Naive thymus-derived CD8-positive, alpha-beta T cell (primary cell): ENCODE results near the gene UNC5B. TPM values are rescaled to one million over a fixed set of nuclear protein-coding genes. Genes with fewer than 3 reads are reported as not detected.
A peak's percentile ranks its signal among the peaks of the same experiment; 100 is the strongest.

Experiments used
- ATAC-seq, 2 donors: fragments of 150-1000 bp; cut with Tn5 transposase in 1 of 2; sonication (Bioruptor Pico), chemical (Tn5 transposase) in 1 of 2; 1 replicate in 1 of 2; 2 replicates in 1 of 2; pipeline ENCODE4 v1.10.0; 2021; ENCODE audit warnings: mild to moderate bottlenecking in 2 of 2, moderate library complexity in 2 of 2
- POLR2A ChIA-PET: fragments of 350-600 bp; sonication (Branson Sonifier 250); formaldehyde crosslinking; loops from one replicate; lab custom pipeline; 2021; ENCODE audit warnings: antibody characterized with exemption; lab: Charles Lee
- DNase-seq, 10 donors: peaks; one replicate each; pipeline versions ENCODE4 v3.0.0 to v3.0.0-alpha.2; 2020 to 2022
- H3K27ac Mint-ChIP-seq, 10 donors: one replicate each; pipeline ENCODE4 v1.8.0; 2020 to 2022; ENCODE audit warnings: mild to moderate bottlenecking in 10 of 10, mixed read lengths in 10 of 10, moderate library complexity in 4 of 10, inconsistent platforms in 1 of 10
- H3K27me3 Mint-ChIP-seq, 5 donors: one replicate each; pipeline ENCODE4 v1.8.0; 2021 to 2022; ENCODE audit warnings: mixed read lengths in 5 of 5
- H3K36me3 Mint-ChIP-seq, 3 donors: one replicate each; pipeline ENCODE4 v1.8.0; 2020 to 2022; ENCODE audit warnings: mixed read lengths in 3 of 3, mild to moderate bottlenecking in 2 of 3, inconsistent platforms in 1 of 3
- H3K4me1 Mint-ChIP-seq, 4 donors: one replicate each; pipeline ENCODE4 v1.8.0; 2021 to 2022; ENCODE audit warnings: mixed read lengths in 4 of 4
- H3K4me3 Mint-ChIP-seq, 10 donors: one replicate each; pipeline ENCODE4 v1.8.0; 2020 to 2022; ENCODE audit warnings: mild to moderate bottlenecking in 10 of 10, mixed read lengths in 10 of 10, moderate library complexity in 6 of 10, inconsistent platforms in 1 of 10
- H3K9me3 Mint-ChIP-seq, 9 donors: one replicate each; pipeline ENCODE4 v1.8.0; 2020 to 2022; ENCODE audit warnings: mixed read lengths in 9 of 9, mild to moderate bottlenecking in 3 of 9, inconsistent platforms in 1 of 9, moderate library complexity in 1 of 9
- polyA plus RNA-seq, 3 donors: library from polyadenylated mRNA; unstranded; fragments of 300-500 nt; fragmentation: Illumina TruSeq; gene quantifications; one replicate each; pipeline ENCODE4 v1.2.3, GENCODE V29; 2021
- total RNA-seq, 8 experiments: library from RNA in 2 of 8; stranded (reverse) in 2 of 8; gene quantifications; one replicate each; pipeline ENCODE4 v1.2.3 and lab custom pipeline; 2021 to 2026

Gene UNC5B
- total and polyA plus RNA-seq, 5 experiments from 2014 or later = 0.03 TPM; not detected in 4

GRCh38 chr10:71316056-71316785 is 103.9 kb downstream of the UNC5B start:
- peaks cover 0 to 15% (median 11%) of the 10 kb centered on the region in 5 donors for H3K27me3 Mint-ChIP-seq
- no peak overlapping the region for H3K4me3 Mint-ChIP-seq
- ATAC-seq (no peak), DNase-seq (no peak)
- H3K9me3 Mint-ChIP-seq = no peaks in the 10 kb centered on the region
- no peaks in the 10 kb centered on the region for H3K36me3 Mint-ChIP-seq
- peak overlapping the region in 3 of 10 donors; percentile 6 to 81 (median 52) for H3K27ac Mint-ChIP-seq
- POLR2A ChIA-PET = interaction anchor here (1.4 kb wide), 1 partner anchor 254 kb away, joined by 4 read pairs; no protein-coding TSS in a partner anchor
- H3K4me1 Mint-ChIP-seq = peaks cover 10 to 34% (median 25%) of the 10 kb centered on the region in 4 donors

- ATAC-seq = no peak
- Mint-ChIP-seq H3K9me3 (no peaks in the 10 kb centered on the region), H3K4me3 (no peak overlapping the region), H3K4me1 (peaks cover 10 to 38% (median 25%) of the 10 kb centered on the region in 4 donors), H3K27me3 (peaks cover 0 to 15% (median 11%) of the 10 kb centered on the region in 5 donors), H3K36me3 (no peaks in the 10 kb centered on the region), H3K27ac (peak overlapping the region in 3 of 10 donors; percentile 6 to 81 (median 52))
- POLR2A ChIA-PET = no interaction called here
- no peak for DNase-seq
These were observed 104.4 kb downstream of the UNC5B start for GRCh38 chr10:71316786-71317160.

- Mint-ChIP-seq H3K4me1 (peaks cover 15 to 41% (median 28%) of the 10 kb centered on the region in 4 donors), H3K27ac (peak overlapping the region in 3 of 10 donors; percentile 22 to 86 (median 69)), H3K27me3 (peaks cover 0 to 12% (median 9%) of the 10 kb centered on the region in 5 donors), H3K9me3 (no peaks in the 10 kb centered on the region), H3K36me3 (peaks cover 0 to 2% (median 0%) of the 10 kb centered on the region in 3 donors), H3K4me3 (peak overlapping the region; percentile 23 to 80 (median 58))
- no peak for ATAC-seq
- POLR2A ChIA-PET = interaction anchor here (0.6 to 2.1 kb wide), 2 partner anchors 353 to 456 kb away, joined by 6 to 7 read pairs; partner anchors contain the start of gene VSIR
- DNase-seq = no peak
These were observed 105.4 kb downstream of the UNC5B start for GRCh38 chr10:71317739-71318138.

DNA sequence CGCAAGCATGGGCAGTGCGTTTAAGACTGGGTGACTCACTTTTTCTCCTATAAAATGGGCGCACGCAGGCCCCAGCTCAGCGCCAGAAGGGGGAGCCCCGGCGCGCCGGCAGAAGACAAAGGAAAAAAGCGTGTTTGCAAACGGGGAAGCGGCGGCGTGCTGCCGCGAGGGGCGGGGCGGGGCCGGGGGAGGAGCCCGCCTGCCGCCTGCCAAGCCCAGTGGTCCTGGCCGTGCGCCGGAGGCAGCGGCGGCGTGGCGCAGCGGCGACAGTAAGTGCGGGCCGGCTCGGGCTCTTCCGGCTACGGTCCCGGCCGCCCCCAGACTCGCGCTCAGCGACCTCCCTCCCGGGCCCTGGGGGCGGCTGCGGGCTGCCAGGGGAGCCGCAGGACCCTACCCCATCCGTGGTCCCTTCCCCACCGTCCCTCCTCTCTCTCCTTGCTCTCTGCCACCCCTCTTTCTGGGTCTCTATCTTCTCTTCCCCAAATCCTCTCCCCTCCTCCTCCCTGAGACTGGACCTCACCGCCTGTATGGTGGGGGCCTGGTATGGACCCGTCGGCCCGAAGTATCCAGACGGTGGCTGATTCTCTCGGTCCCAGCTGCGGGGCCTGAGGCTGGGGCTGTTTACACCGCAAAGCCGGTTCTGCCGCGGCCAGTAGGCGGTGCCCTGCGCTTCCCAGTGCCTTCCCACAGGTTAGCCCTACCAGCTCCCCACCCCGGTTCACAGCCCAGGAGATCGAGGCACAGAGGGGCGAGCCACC is 106.9 kb downstream of the UNC5B start, which contains the start of gene SLC29A3:
Gene SLC29A3 (plus strand): TSS at position 218 of the 758 bp plus-strand sequence. CDS start 51 bp downstream, at position 269.
- POLR2A ChIA-PET = interaction anchor here (0.6 to 2.1 kb wide), 6 partner anchors 52 to 729 kb away, joined by 3 to 7 read pairs (median 4); partner anchors contain the start of gene VSIR
- peaks cover 5 to 17% (median 6%) of the 10 kb centered on the region in 3 donors for H3K36me3 Mint-ChIP-seq
- no peaks in the 10 kb centered on the region for H3K27me3 Mint-ChIP-seq
- H3K4me1 Mint-ChIP-seq = peaks cover 21 to 50% (median 37%) of the 10 kb centered on the region in 4 donors
- ATAC-seq (peak; percentile 86 to 91), DNase-seq (peak; percentile 57 to 84 (median 70))
- peak within 1 kb of the TSS; percentile 91 to 97 (median 94) for H3K4me3 Mint-ChIP-seq
- H3K9me3 Mint-ChIP-seq = no peaks in the 10 kb centered on the region
- peak within 1 kb of the TSS in 9 of 10 donors; percentile 58 to 91 (median 86) for H3K27ac Mint-ChIP-seq

- Mint-ChIP-seq H3K36me3 (peaks cover 6 to 24% (median 8%) of the 10 kb centered on the region in 3 donors), H3K4me3 (peak overlapping the region; percentile 91 to 97 (median 94)), H3K27me3 (no peaks in the 10 kb centered on the region), H3K27ac (peak overlapping the region in 9 of 10 donors; percentile 58 to 91 (median 84)), H3K9me3 (no peaks in the 10 kb centered on the region), H3K4me1 (peaks cover 23 to 45% (median 36%) of the 10 kb centered on the region in 4 donors)
- DNase-seq (peak in 1 of 10 donors; percentile 6), ATAC-seq (no peak)
- POLR2A ChIA-PET = interaction anchor here (0.9 to 2.1 kb wide), 4 partner anchors 58 to 729 kb away, joined by 3 to 7 read pairs (median 4); partner anchors contain the start of gene VSIR
These were observed 107.5 kb downstream of the UNC5B start for GRCh38 chr10:71319800-71320392.

DNA sequence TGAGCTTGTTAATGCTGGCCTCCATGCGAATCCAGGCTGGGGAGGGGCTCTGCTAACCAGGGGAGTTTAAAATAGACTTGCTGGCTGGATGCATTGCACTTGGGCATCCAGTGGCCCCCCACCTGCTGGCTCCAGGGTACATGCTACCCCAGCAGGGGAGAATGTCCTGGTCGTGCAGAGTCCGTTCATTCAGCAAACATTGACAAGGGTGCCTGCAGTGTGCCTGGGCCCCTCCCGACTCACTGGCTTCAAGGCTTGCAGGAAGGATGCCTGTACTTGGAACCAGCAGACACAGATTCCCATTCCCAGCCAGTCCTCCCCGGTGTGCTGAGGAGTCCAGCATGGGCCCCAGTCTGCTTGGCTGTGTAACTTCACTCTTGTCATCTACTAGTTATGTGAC is 108.2 kb downstream of the UNC5B start:
- no peaks in the 10 kb centered on the region for H3K27me3 Mint-ChIP-seq
- peak overlapping the region in 6 of 10 donors; percentile 19 to 72 (median 44) for H3K27ac Mint-ChIP-seq
- no peaks in the 10 kb centered on the region for H3K9me3 Mint-ChIP-seq
- H3K4me3 Mint-ChIP-seq = peak overlapping the region; percentile 91 to 97 (median 94)
- H3K4me1 Mint-ChIP-seq = peaks cover 23 to 45% (median 36%) of the 10 kb centered on the region in 4 donors
- DNase-seq (no peak), ATAC-seq (no peak)
- peaks cover 6 to 31% (median 8%) of the 10 kb centered on the region in 3 donors for H3K36me3 Mint-ChIP-seq
- POLR2A ChIA-PET = interaction anchor here (1.0 kb wide), 2 partner anchors 57 to 428 kb away, joined by 3 to 4 read pairs; no protein-coding TSS in a partner anchor

DNA sequence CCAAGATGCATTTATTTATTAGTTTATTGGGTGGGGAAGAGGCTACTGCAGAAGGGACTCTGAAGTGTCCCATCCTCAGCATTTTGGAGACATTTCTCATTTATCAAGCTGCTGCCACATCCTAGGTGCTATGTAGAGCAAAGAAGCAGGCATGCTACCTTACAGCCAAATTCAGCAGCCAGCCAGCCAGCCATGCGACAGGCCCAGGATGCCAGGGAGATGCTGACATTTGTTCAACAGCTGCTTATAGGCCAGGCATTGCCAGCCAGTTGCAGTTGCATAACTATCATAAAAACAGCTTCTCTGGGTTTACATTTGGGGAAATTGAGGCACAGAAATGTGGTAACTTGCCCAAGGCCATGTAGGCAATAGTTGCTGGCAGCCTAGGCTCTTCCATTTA is 109.0 kb downstream of the UNC5B start:
- H3K36me3 Mint-ChIP-seq = peaks cover 6 to 32% (median 8%) of the 10 kb centered on the region in 3 donors
- peaks cover 23 to 43% (median 36%) of the 10 kb centered on the region in 4 donors for H3K4me1 Mint-ChIP-seq
- no peaks in the 10 kb centered on the region for H3K9me3 Mint-ChIP-seq
- H3K4me3 Mint-ChIP-seq = no peak overlapping the region
- POLR2A ChIA-PET = no interaction called here
- DNase-seq (no peak), ATAC-seq (no peak)
- H3K27ac Mint-ChIP-seq = peak overlapping the region in 1 of 10 donors; percentile 16
- H3K27me3 Mint-ChIP-seq = no peaks in the 10 kb centered on the region

DNA sequence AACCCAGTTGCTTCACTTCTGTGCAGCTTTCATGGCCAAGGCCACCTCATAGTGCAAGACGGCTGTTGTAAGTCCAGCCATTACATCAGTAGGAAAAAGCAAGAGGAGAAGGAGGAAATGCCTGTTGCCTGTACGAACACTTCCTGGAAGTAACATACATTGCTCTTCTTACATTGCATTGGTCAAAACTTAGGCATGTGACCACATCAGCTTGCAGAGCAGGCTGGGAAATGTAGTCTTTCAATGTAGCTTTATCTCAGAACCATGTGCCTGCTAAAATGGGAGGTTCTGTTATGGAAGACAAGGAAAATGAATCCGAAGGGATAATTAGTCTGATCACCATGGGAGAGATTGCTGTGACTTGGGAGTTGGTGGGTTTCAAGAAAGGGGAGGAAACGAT is 111.0 kb downstream of the UNC5B start:
- Mint-ChIP-seq H3K9me3 (no peaks in the 10 kb centered on the region), H3K4me1 (peaks cover 23 to 52% (median 35%) of the 10 kb centered on the region in 4 donors), H3K27ac (peak overlapping the region in 4 of 10 donors; percentile 9 to 61 (median 44)), H3K27me3 (no peaks in the 10 kb centered on the region), H3K4me3 (peak overlapping the region in 1 of 10 donors; percentile 12), H3K36me3 (peaks cover 6 to 47% (median 14%) of the 10 kb centered on the region in 3 donors)
- POLR2A ChIA-PET = interaction anchor here (0.6 kb wide), 1 partner anchor 759 kb away, joined by 4 read pairs; no protein-coding TSS in a partner anchor
- ATAC-seq = no peak
- peak in 3 of 10 donors; percentile 7 to 21 (median 15) for DNase-seq

DNA sequence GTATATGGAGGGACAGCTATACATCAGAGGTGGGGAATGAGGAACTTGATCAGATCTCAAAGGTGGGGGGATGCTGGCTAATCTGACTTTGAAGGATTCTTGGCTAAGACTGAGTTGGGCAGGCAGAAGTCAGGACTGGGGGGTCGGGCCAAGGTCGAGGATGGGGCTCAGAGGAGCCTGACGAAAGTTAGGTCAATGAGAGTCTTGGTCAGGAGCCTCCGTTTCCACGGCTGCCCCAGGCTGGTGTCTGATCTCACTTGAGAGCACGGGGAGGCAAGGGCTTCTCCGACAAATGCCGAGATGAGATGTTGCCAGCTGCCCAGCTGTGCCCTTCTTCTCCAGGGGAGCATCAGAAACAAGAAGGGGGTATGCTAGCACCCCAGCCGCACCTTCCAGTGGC is 112.4 kb downstream of the UNC5B start:
- Mint-ChIP-seq H3K4me3 (no peak overlapping the region), H3K4me1 (peaks cover 20 to 52% (median 28%) of the 10 kb centered on the region in 4 donors), H3K27me3 (no peaks in the 10 kb centered on the region), H3K9me3 (no peaks in the 10 kb centered on the region), H3K36me3 (peaks cover 6 to 51% (median 14%) of the 10 kb centered on the region in 3 donors), H3K27ac (no peak overlapping the region)
- ATAC-seq = no peak
- no peak for DNase-seq
- POLR2A ChIA-PET = no interaction called here

DNA sequence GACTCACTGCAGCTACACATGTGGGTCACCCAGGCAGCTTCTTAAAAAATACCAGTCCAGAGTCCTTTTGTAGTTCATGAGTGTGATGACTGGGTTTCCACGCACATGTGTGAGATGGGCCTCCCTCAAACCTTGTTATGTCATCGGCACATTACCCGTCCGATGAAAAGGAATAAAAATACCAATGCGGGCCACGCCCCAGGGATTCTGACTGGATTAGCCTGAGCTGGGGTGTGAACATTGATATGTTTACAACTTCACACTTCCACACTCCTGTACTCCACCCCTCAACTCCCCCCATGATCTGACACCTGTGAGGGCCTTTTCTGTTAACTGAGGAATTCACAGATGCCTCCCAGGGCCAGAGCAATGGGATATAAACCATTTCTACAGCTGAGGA is 112.9 kb downstream of the UNC5B start:
- H3K36me3 Mint-ChIP-seq = peaks cover 6 to 51% (median 14%) of the 10 kb centered on the region in 3 donors
- no peaks in the 10 kb centered on the region for H3K27me3 Mint-ChIP-seq
- H3K27ac Mint-ChIP-seq = no peak overlapping the region
- POLR2A ChIA-PET = no interaction called here
- no peak for ATAC-seq
- DNase-seq = no peak
- no peaks in the 10 kb centered on the region for H3K9me3 Mint-ChIP-seq
- H3K4me3 Mint-ChIP-seq = no peak overlapping the region
- peaks cover 15 to 47% (median 27%) of the 10 kb centered on the region in 4 donors for H3K4me1 Mint-ChIP-seq

DNA sequence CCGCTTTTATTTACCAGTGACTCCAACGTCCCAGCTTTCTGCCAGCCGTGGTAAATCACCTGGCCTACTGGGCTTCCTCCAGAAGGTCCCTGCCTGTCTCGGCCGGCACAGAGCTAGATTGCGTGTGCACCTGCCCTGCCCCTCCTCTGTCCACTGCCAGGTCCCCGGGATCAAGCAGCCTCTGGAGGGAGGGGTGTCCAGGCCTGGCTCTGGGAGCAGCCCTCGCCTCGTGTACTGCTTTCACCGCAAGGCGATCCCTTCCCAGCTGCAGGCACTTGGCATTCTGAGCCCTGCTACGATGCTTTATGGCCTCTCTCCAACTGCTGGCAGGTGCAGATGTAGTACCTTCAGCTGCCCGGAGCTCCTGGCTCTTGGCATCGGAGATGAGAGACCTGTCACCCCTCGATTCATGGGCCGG is 114.1 kb downstream of the UNC5B start:
- H3K27ac Mint-ChIP-seq = no peak overlapping the region
- POLR2A ChIA-PET = interaction anchor here (0.7 kb wide), 1 partner anchor 438 kb away, joined by 3 read pairs; the partner anchor contains the start of gene PCBD1
- no peak overlapping the region for H3K4me3 Mint-ChIP-seq
- peaks cover 9 to 47% (median 23%) of the 10 kb centered on the region in 4 donors for H3K4me1 Mint-ChIP-seq
- no peaks in the 10 kb centered on the region for H3K27me3 Mint-ChIP-seq
- H3K36me3 Mint-ChIP-seq = peaks cover 6 to 59% (median 14%) of the 10 kb centered on the region in 3 donors
- no peak for DNase-seq
- ATAC-seq = no peak
- H3K9me3 Mint-ChIP-seq = no peaks in the 10 kb centered on the region
